ENCODE measurements around the gene PIK3IP1. TPM values are rescaled to one million over a fixed set of nuclear protein-coding genes. Genes with fewer than 3 reads are reported as not detected.

Gene PIK3IP1
- total and polyA plus RNA-seq, 10 of the 15 experiments (the other 5 are each of a cell fraction or from before 2014, with no cell fraction given) = 0.77 to 6.5 (median 3.0) TPM

- no peak for FAIRE-seq
- no peak overlapping the region for H2AFZ ChIP-seq (ENCODE audit: control insufficient read depth, low read depth, low read length)
- in situ Hi-C loops (cut with MboI) (no loop called here), intact Hi-C loops (cut with micrococcal nuclease; ENCODE audit: unreplicated experiment) (no loop called here)
- H3K4me2 ChIP-seq (ENCODE audit: control insufficient read depth, insufficient read depth) = no peak overlapping the region
- ChIA-PET CTCF (no interaction called here), SMC1A (ENCODE audit: uncharacterized antibody, unreplicated experiment) (no interaction called here), POLR2A (interaction anchor here (1.1 kb wide), 1 partner anchor 11 kb away, joined by 4 read pairs; no protein-coding TSS in a partner anchor), RAD21 (ENCODE audit: unreplicated experiment) (no interaction called here)
- no peak for DNase-seq (ENCODE audit: low read depth, low spot score)
- peaks cover 15 to 22% of the 10 kb centered on the region in 2 experiments for H3K36me3 ChIP-seq (ENCODE audit: control insufficient read depth in 2 of 2, insufficient read depth in 2 of 2, low read length in 1 of 2)
- no TSS peak for BruUV-seq (replicated peaks)
- H3K79me2 ChIP-seq (ENCODE audit: control insufficient read depth, insufficient read depth, low read length) = no peaks in the 10 kb centered on the region
- no peak for ATAC-seq
- no peak overlapping the region for H3K4me3 ChIP-seq
- no peaks in the 10 kb centered on the region for H3K27me3 ChIP-seq (replicated peaks in 1 of 2; ENCODE audit: control insufficient read depth in 2 of 2, insufficient read depth in 2 of 2, low read length in 1 of 2)
- no peaks in the 10 kb centered on the region for H3K9me3 ChIP-seq (replicated peaks; ENCODE audit: control insufficient read depth, insufficient read depth, low read length)
- no peak overlapping the region for H3K27ac ChIP-seq (ENCODE audit: control insufficient read depth, insufficient read depth)
- TF ChIP-seq SPI1 (IDR thresholded peaks at IDR 0.05; ENCODE audit: borderline replicate concordance, insufficient read depth, low read depth, low read length) (no peak), FOS (IDR thresholded peaks at IDR 0.05; ENCODE audit: borderline replicate concordance, extremely low read depth, insufficient read length) (no peak), PML (IDR thresholded peaks at IDR 0.05; ENCODE audit: low read length) (no peak), SREBF1 (IDR thresholded peaks at IDR 0.05; ENCODE audit: low read length) (no peak), ZBED1 (IDR thresholded peaks at IDR 0.05; ENCODE audit: borderline replicate concordance) (no peak), ZNF592 (IDR thresholded peaks at IDR 0.05) (no peak), SREBF2 (IDR thresholded peaks at IDR 0.05; ENCODE audit: low read length) (no peak), SMAD5 (IDR thresholded peaks at IDR 0.05; ENCODE audit: low read depth) (no peak), IKZF2 (IDR thresholded peaks at IDR 0.05) (no peak), ATF3 (IDR thresholded peaks at IDR 0.05; ENCODE audit: borderline replicate concordance, extremely low read depth, low read depth, low read length) (no peak), MYB (IDR thresholded peaks at IDR 0.05; ENCODE audit: borderline replicate concordance, low read depth, low read length) (no peak), BMI1 (IDR thresholded peaks at IDR 0.05; ENCODE audit: borderline replicate concordance) (no peak), SRF (IDR thresholded peaks at IDR 0.05; ENCODE audit: low read depth in 2 of 2, low read length in 2 of 2) (no peak), ESRRA (IDR thresholded peaks at IDR 0.05; ENCODE audit: low read length) (no peak), CBX3 (IDR thresholded peaks at IDR 0.05; ENCODE audit: borderline replicate concordance, low read depth) (no peak), GATAD2B (conservative IDR thresholded peaks at IDR 0.05; ENCODE audit: low read depth) (no peak), NBN (IDR thresholded peaks at IDR 0.05) (no peak), NFXL1 (IDR thresholded peaks at IDR 0.05; ENCODE audit: borderline replicate concordance) (no peak), CHD1 (IDR thresholded peaks at IDR 0.05; ENCODE audit: low read depth, low read length) (no peak), MTA3 (IDR thresholded peaks at IDR 0.05; ENCODE audit: borderline replicate concordance, low read length) (no peak)
- H3K9ac ChIP-seq (ENCODE audit: control insufficient read depth, insufficient read depth, low read length) = no peak overlapping the region
- no peaks in the 10 kb centered on the region for H4K20me1 ChIP-seq (ENCODE audit: control insufficient read depth, insufficient read depth)
- 50% methylated on average over 1 of the region's 1 CpG for WGBS (ENCODE audit: insufficient coverage, insufficient replicate concordance, low lambda C conversion rate, missing lambda C conversion rate)
- no peaks in the 10 kb centered on the region for H3K4me1 ChIP-seq (ENCODE audit: control insufficient read depth, insufficient read depth, low read length)
Measured at GRCh38 chr22:31332886-31333285, 40.6 kb upstream of the PIK3IP1 start.

Measured in GM12878 (cell line).